Stimulated activated CD4-positive, alpha-beta T cell treated with anti-CD3 and anti-CD28 coated beads, Interleukin-1b, Interleukin-23, amount 100 ng/mL, for 1 hour (primary cell): ENCODE measurements around the gene RBMY1B.
"Not testable (repeated sequence)": the region's sequence is repeated elsewhere in the genome, so short reads cannot be mapped to it uniquely, and the experiment has no call there.

Source experiments
- DNase-seq, 2 donors: peaks; one replicate each; pipeline ENCODE4 v3.0.0-alpha.2; 2020; ENCODE audit warnings: low read depth in 2 of 2

Gene RBMY1B

DNA sequence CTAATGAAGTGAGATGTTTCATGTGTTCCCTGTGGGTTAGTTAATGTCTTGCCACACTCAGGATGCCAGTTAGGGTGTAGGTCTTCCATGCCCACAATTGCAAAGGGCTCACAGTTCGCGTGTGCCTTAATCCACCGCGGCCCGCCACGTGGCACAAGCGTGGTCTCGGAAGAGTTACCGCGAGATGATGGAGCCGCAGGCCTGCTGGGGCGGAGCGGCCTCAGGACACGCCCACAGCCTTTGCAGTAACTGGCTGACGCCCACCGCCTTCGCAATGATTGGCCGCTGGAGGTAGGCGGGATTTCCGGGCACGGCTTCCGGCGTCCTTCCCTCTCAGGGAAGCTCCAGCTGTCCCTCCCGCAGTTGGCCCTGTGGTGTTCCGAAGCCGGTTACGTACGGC, at the start of gene RBMY1B:
Gene RBMY1B (plus strand): TSS at position 301 of the 400 bp plus-strand sequence. CDS start 2,013 bp downstream, outside the sequence.
- DNase-seq: not testable (repeated sequence)

DNA sequence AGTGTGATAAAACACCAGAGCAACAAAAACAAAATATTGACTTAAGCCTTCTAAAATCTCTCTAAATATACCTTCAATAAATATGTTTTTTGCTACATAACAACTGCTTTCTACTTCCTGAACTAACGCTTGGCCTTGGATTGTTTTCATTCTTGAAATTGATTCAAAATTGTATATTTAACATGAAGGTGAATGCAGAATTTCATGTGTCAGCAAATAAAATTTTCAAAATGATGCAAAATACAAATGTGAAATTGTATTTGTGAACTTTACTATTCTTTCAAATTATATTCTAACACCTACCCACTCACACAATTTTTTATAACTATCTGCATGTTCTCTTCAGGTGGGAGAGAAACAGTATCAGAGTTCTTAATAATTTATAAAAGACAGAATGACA, 48.2 kb upstream of the RBMY1B start:
- not testable (repeated sequence) for DNase-seq

DNA sequence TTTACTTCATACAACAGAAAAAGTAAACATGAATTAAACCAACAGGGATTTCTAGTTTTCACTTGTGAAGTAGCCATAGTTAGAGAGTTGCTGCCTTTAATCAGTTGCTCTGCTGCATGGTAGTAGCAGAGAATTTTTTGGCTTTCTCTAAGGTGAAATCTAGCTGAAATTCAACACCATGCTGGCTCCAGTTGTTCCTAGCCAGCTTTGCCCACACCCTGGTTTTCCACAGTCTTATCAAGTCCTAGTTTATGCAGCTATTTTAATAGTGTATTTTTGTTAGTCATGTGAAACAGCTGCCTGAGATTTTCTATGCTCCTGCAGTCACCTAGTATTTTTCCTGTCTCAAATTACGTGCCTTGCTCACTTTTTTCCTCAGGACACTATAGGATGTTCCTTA, 28.2 kb upstream of the RBMY1B start:
- DNase-seq: no peak

DNA sequence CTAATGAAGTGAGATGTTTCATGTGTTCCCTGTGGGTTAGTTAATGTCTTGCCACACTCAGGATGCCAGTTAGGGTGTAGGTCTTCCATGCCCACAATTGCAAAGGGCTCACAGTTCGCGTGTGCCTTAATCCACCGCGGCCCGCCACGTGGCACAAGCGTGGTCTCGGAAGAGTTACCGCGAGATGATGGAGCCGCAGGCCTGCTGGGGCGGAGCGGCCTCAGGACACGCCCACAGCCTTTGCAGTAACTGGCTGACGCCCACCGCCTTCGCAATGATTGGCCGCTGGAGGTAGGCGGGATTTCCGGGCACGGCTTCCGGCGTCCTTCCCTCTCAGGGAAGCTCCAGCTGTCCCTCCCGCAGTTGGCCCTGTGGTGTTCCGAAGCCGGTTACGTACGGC, 23.4 kb downstream of the RBMY1B start, which contains the start of gene RBMY1A1:
Gene RBMY1A1 (plus strand): TSS at position 301 of the 400 bp plus-strand sequence. CDS start 2,013 bp downstream, outside the sequence.
- DNase-seq: not testable (repeated sequence)

DNA sequence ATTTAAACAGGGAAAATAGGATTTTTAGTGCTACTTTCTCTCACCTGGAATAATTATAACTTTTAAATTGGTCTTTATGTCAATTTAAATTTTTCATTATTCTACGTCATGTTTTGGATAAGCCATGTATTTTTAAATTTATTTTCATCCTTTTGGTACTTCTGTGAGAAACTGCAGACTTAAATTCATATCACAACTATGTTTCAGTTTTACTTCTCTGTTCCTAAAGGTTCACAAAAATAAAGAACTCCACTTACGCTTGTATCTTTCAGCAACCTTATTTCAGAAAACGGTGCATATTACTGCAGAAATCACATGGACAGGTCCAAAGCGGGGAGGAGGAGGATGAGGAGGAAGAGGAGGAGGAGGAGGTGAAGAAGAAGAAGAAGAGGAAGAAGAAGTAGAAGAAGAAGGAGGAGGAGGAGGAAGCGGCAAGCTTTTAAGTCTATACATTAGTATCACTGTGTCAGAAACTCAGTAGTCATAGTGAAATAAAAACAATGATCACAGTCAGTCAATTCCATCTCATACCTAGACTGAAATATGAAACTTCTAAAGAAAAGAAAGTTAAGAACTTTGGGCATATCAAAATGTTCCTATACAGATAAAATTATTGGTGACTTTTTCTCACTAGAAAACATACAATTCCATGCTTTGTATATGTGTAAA, 48.3 kb downstream of the RBMY1B start:
- not testable (repeated sequence) for DNase-seq
